ENCODE measurements around the gene DNAI7.

DNA sequence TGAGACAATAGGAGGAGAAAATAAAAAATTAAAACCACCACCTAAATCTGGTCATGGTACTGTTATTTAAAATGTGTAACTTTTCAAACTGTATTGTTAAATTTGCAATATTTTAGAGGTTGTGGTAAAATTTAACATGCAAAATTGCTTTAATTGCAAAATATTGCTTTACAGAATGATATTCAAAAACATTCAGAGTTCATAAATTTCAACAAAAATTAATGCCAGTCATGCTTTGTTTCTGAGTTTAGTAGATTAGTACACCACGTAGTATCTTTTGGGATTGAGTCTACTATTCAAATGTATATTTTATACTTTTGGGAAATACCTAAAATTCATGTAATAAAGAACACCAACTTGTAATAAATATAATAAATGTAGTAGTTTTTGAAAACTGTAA lies 18.4 kb upstream of the DNAI7 start:
- TF ChIP-seq, protein P1, sequence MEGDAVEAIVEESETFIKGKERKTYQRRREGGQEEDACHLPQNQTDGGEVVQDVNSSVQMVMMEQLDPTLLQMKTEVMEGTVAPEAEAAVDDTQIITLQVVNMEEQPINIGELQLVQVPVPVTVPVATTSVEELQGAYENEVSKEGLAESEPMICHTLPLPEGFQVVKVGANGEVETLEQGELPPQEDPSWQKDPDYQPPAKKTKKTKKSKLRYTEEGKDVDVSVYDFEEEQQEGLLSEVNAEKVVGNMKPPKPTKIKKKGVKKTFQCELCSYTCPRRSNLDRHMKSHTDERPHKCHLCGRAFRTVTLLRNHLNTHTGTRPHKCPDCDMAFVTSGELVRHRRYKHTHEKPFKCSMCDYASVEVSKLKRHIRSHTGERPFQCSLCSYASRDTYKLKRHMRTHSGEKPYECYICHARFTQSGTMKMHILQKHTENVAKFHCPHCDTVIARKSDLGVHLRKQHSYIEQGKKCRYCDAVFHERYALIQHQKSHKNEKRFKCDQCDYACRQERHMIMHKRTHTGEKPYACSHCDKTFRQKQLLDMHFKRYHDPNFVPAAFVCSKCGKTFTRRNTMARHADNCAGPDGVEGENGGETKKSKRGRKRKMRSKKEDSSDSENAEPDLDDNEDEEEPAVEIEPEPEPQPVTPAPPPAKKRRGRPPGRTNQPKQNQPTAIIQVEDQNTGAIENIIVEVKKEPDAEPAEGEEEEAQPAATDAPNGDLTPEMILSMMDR (IDR thresholded peaks at IDR 0.05; ENCODE audit: low read depth, low read length, missing input control): no peak
- no peak for TF ChIP-seq GABPA (IDR thresholded peaks at IDR 0.05 in 1 of 2, conservative IDR thresholded peaks at IDR 0.05 in 1 of 2)
- no peak for TF ChIP-seq SP1 (IDR thresholded peaks at IDR 0.05)
- TF ChIP-seq, protein P2, sequence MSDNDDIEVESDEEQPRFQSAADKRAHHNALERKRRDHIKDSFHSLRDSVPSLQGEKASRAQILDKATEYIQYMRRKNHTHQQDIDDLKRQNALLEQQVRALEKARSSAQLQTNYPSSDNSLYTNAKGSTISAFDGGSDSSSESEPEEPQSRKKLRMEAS (IDR thresholded peaks at IDR 0.05): no peak
- no peak for TF ChIP-seq ATF3 (IDR thresholded peaks at IDR 0.05)

All from liver (tissue), 3 donors.